H1 (cell line): ENCODE data around the gene CCL26. TPM values are rescaled to one million over a fixed set of nuclear protein-coding genes. Genes with fewer than 3 reads are reported as not detected.

ENCODE experiments used
- CTCF ChIA-PET: fragments of 300-600 bp; sonication (Branson Sonifier 250); formaldehyde crosslinking; loops from one replicate; lab custom pipeline; 2021; ENCODE audit not compliant: partially characterized antibody; lab: Charles Lee
- POLR2A ChIA-PET: fragments of 300-600 bp; sonication (Branson Sonifier 250); formaldehyde crosslinking; loops from one replicate; lab custom pipeline; 2021; ENCODE audit warnings: inconsistent platforms; ENCODE audit not compliant: partially characterized antibody; lab: Charles Lee
- DNase-seq, 2 experiments: peaks; one replicate each; pipeline versions ENCODE4 v3.0.0 to v3.0.0-alpha.2; 2010 to 2022; ENCODE audit warnings: low spot score in 2 of 2, low read depth in 1 of 2, mixed read lengths in 1 of 2
- FAIRE-seq: peaks from 2 replicates; lab custom pipeline; 2011; peaks lifted over from hg19 to GRCh38; lab: Jason Lieb, UNC
- H2AFZ ChIP-seq: 2 replicates; pipeline ENCODE4 v1.8.1; 2012; ENCODE audit warnings: low read length, inconsistent platforms
- H2AK5ac ChIP-seq: 2 replicates; pipeline ENCODE4 v1.6.1; 2013; ENCODE audit warnings: low read depth, low read length
- H2BK120ac ChIP-seq: replicated peaks from 2 replicates; pipeline ENCODE3; 2013; ENCODE audit warnings: low read depth, low read length, inconsistent platforms
- H2BK12ac ChIP-seq: 2 replicates; pipeline ENCODE4 v1.6.1; 2013; ENCODE audit warnings: low read depth, low read length
- H2BK15ac ChIP-seq: 2 replicates; pipeline ENCODE4 v1.6.1; 2013; ENCODE audit warnings: low read length
- H2BK20ac ChIP-seq: 2 replicates; pipeline ENCODE4 v1.6.1; 2013; ENCODE audit warnings: low read length
- H2BK5ac ChIP-seq: 2 replicates; pipeline ENCODE4 v1.6.1; 2013; ENCODE audit warnings: low read depth, low read length
- H3K14ac ChIP-seq: 2 replicates; pipeline ENCODE4 v1.6.1; 2013; ENCODE audit warnings: inconsistent platforms; ENCODE audit not compliant: insufficient read length
- H3K18ac ChIP-seq: 2 replicates; pipeline ENCODE4 v1.6.1; 2013; ENCODE audit warnings: low read length; ENCODE audit errors: extremely low read depth
- H3K23ac ChIP-seq: 2 replicates; pipeline ENCODE4 v1.6.1; 2013; ENCODE audit warnings: inconsistent platforms; ENCODE audit not compliant: insufficient read length
- H3K23me2 ChIP-seq: 2 replicates; pipeline ENCODE4 v1.6.1; 2013; ENCODE audit warnings: low read depth, low read length
- H3K27ac ChIP-seq: 2 replicates; pipeline ENCODE4 v1.6.1; 2011; ENCODE audit warnings: low read depth, low read length, inconsistent platforms
- H3K27me3 ChIP-seq, 4 experiments: replicated peaks in 1 of 4; 1 replicate in 1 of 4; 2 replicates in 3 of 4; pipeline versions ENCODE4 v1.6.1 to v1.8.1; 2011 to 2013; ENCODE audit warnings: low read length in 3 of 4, mild to moderate bottlenecking in 3 of 4, inconsistent platforms in 2 of 4, mixed read lengths in 2 of 4, moderate library complexity in 1 of 4; ENCODE audit not compliant: control insufficient read depth in 3 of 4, insufficient read depth in 3 of 4; ENCODE audit errors: extremely low read depth in 1 of 4
- H3K36me3 ChIP-seq, 4 experiments: 2 replicates each; pipeline versions ENCODE4 v1.6.1 to v1.8.1; 2011 to 2013; ENCODE audit warnings: mild to moderate bottlenecking in 4 of 4, low read length in 3 of 4, moderate library complexity in 2 of 4, control low read depth in 1 of 4, inconsistent platforms in 1 of 4; ENCODE audit not compliant: insufficient read depth in 4 of 4, control insufficient read depth in 2 of 4
- H3K4ac ChIP-seq: replicated peaks from 2 replicates; pipeline ENCODE3; 2013; ENCODE audit warnings: low read length, low read depth, mixed read lengths, inconsistent platforms; ENCODE audit not compliant: insufficient read length
- H3K4me1 ChIP-seq, 4 experiments: replicated peaks in 1 of 4; 1 replicate in 1 of 4; 2 replicates in 3 of 4; pipeline versions ENCODE4 v1.6.1 to v1.8.1; 2011 to 2013; ENCODE audit warnings: low read length in 3 of 4, inconsistent platforms in 2 of 4, mixed read lengths in 1 of 4; ENCODE audit not compliant: insufficient read depth in 4 of 4, control insufficient read depth in 3 of 4
- H3K4me2 ChIP-seq, 2 experiments: 2 replicates each; pipeline versions ENCODE4 v1.6.1 to v1.8.1; 2011 to 2013; ENCODE audit warnings: low read depth in 2 of 2, low read length in 2 of 2, control low read depth in 1 of 2, inconsistent platforms in 1 of 2, mild to moderate bottlenecking in 1 of 2; ENCODE audit not compliant: insufficient read depth in 1 of 2
- H3K4me3 ChIP-seq, 4 experiments: fragments of 200-600, 300-600 bp in 1 of 4; sonication (generic), shearing (Covaris generic), sonication (Bioruptor Twin) in 1 of 4; 2 replicates each; pipeline versions ENCODE4 v1.5.1 to v1.8.1; 2011 to 2016; ENCODE audit warnings: low read length in 4 of 4, low read depth in 3 of 4, control low read depth in 2 of 4, inconsistent platforms in 2 of 4, mild to moderate bottlenecking in 2 of 4, mixed read lengths in 1 of 4, moderate library complexity in 1 of 4; ENCODE audit not compliant: insufficient read depth in 2 of 4; ENCODE audit errors: extremely low read depth in 1 of 4
- H3K56ac ChIP-seq: replicated peaks from 2 replicates; pipeline ENCODE3; 2013; ENCODE audit warnings: low read depth, mild to moderate bottlenecking, mixed read lengths, low read length, inconsistent platforms; ENCODE audit not compliant: insufficient read length
- H3K79me1 ChIP-seq: 2 replicates; pipeline ENCODE4 v1.6.1; 2013; ENCODE audit warnings: low read depth, low read length, control low read depth
- H3K79me2 ChIP-seq, 2 experiments: 2 replicates each; pipeline versions ENCODE4 v1.6.1 to v1.8.1; 2012 to 2013; ENCODE audit warnings: low read length in 2 of 2, mild to moderate bottlenecking in 2 of 2, inconsistent platforms in 1 of 2; ENCODE audit not compliant: insufficient read depth in 2 of 2, control insufficient read depth in 1 of 2
- H3K9ac ChIP-seq, 4 experiments: replicated peaks in 1 of 4; 1 replicate in 1 of 4; 2 replicates in 3 of 4; pipeline versions ENCODE4 v1.6.1 to v1.8.1; 2011 to 2013; ENCODE audit warnings: low read depth in 3 of 4, low read length in 3 of 4, control low read depth in 2 of 4, mild to moderate bottlenecking in 2 of 4, moderate library complexity in 2 of 4, inconsistent platforms in 1 of 4; ENCODE audit errors: extremely low read depth in 1 of 4
- H3K9me3 ChIP-seq, 2 experiments: 2 replicates each; pipeline versions ENCODE4 v1.6.1 to v1.8.1; 2012 to 2013; ENCODE audit warnings: mild to moderate bottlenecking in 2 of 2, moderate library complexity in 2 of 2, control low read depth in 1 of 2, inconsistent platforms in 1 of 2, low read depth in 1 of 2, low read length in 1 of 2, mixed read lengths in 1 of 2; ENCODE audit not compliant: insufficient read depth in 2 of 2
- H4K20me1 ChIP-seq, 2 experiments: replicated peaks in 1 of 2; 2 replicates each; pipeline versions ENCODE3 to v1.8.1; 2011 to 2013; ENCODE audit warnings: inconsistent platforms in 2 of 2, low read length in 2 of 2, mild to moderate bottlenecking in 1 of 2; ENCODE audit not compliant: insufficient read depth in 2 of 2, control insufficient read depth in 1 of 2
- H4K5ac ChIP-seq: 2 replicates; pipeline ENCODE4 v1.6.1; 2013; ENCODE audit warnings: low read length, low read depth, mixed read lengths, inconsistent platforms; ENCODE audit not compliant: insufficient read length
- H4K8ac ChIP-seq: 2 replicates; pipeline ENCODE4 v1.8.0; 2013; ENCODE audit warnings: mild to moderate bottlenecking, moderate library complexity, low read length, inconsistent platforms; ENCODE audit not compliant: insufficient read depth; ENCODE audit errors: extremely low read depth
- H4K91ac ChIP-seq: replicated peaks from 2 replicates; pipeline ENCODE3; 2013; ENCODE audit warnings: low read length, mixed read lengths, inconsistent platforms; ENCODE audit not compliant: insufficient read length
- ASH2L ChIP-seq: fragments of 200-600, 300-600 bp; sonication (generic); IDR thresholded peaks from one replicate; pipeline ENCODE4 v1.7.1; 2017; ENCODE audit warnings: low read length
- BCL11A ChIP-seq, 2 experiments: IDR thresholded peaks; one replicate each; pipeline ENCODE4 v1.6.1; 2011; ENCODE audit warnings: low read depth in 2 of 2, low read length in 2 of 2, mild to moderate bottlenecking in 2 of 2
- BRCA1 ChIP-seq: IDR thresholded peaks from 2 replicates; pipeline ENCODE4 v1.6.1; 2012; ENCODE audit warnings: low read depth, low read length, improper control_type of control experiment
- CEBPB ChIP-seq: IDR thresholded peaks from 2 replicates; pipeline ENCODE4 v1.6.1; 2012; ENCODE audit warnings: low read depth, low read length
- EP300 ChIP-seq, 2 experiments: IDR thresholded peaks; 1 replicate in 1 of 2; 2 replicates in 1 of 2; pipeline ENCODE4 v1.6.1; 2011 to 2012; ENCODE audit warnings: low read depth in 2 of 2, low read length in 2 of 2, mild to moderate bottlenecking in 2 of 2, borderline replicate concordance in 1 of 2, inconsistent platforms in 1 of 2, moderate library complexity in 1 of 2
- NANOG ChIP-seq: IDR thresholded peaks from 2 replicates; pipeline ENCODE4 v1.6.1; 2011; ENCODE audit warnings: low read length, low read depth, mild to moderate bottlenecking, inconsistent platforms; ENCODE audit not compliant: insufficient read depth, poor library complexity, severe bottlenecking
- NRF1 ChIP-seq: IDR thresholded peaks from 2 replicates; pipeline ENCODE4 v1.6.1; 2011; ENCODE audit warnings: mild to moderate bottlenecking, low read depth, low read length, improper control_type of control experiment
- SIX5 ChIP-seq: IDR thresholded peaks from 2 replicates; pipeline ENCODE4 v1.6.1; 2011; ENCODE audit warnings: mild to moderate bottlenecking, low read depth, low read length
- SP1 ChIP-seq: IDR thresholded peaks from 2 replicates; pipeline ENCODE4 v1.6.1; 2011; ENCODE audit warnings: low read depth, low read length
- WGBS, 2 experiments: shearing (Covaris generic) in 1 of 2; methylation state at CpG; one replicate each; pipeline versions ENCODE4 v1.1.6 to v1.1.7; 2013 to 2015; ENCODE audit warnings: low lambda C conversion rate in 2 of 2, mixed read lengths in 2 of 2, inconsistent platforms in 1 of 2, low coverage in 1 of 2, missing lambda C conversion rate in 1 of 2; ENCODE audit not compliant: insufficient replicate concordance in 2 of 2, insufficient coverage in 1 of 2, insufficient read length in 1 of 2; ENCODE audit errors: extremely low coverage in 1 of 2, missing lambda C conversion rate in 1 of 2; 5-methylcytosine and 5-hydroxymethylcytosine counted together
- long read RNA-seq, 2 experiments: library from RNA in 1 of 2; library from capped mRNA in 1 of 2; stranded (forward); transcript quantifications; one replicate each; pipeline ENCODE4 v2.0.0, GENCODE V29; 2021; ENCODE audit warnings: inconsistent platforms in 1 of 2
- polyA minus RNA-seq, 3 experiments: library from RNA; depleted of rRNA, polyadenylated mRNA; stranded (reverse); fragments of >200 nt; gene quantifications; 1 replicate in 2 of 3; 2 replicates in 1 of 3; pipeline ENCODE4 v1.2.3, GENCODE V29; 2011
- polyA plus RNA-seq, 7 experiments: library from polyadenylated mRNA; depleted of rRNA in 3 of 7; stranded (reverse) in 5 of 7; unstranded in 2 of 7; fragments of >200 nt in 5 of 7; fragments of 200-250 nt in 2 of 7; gene quantifications; 1 replicate in 5 of 7; 2 replicates in 1 of 7; 4 replicates in 1 of 7; pipeline versions ENCODE4 v1.2.1 to v1.2.3, GENCODE V29; 2011 to 2013; ENCODE audit warnings: missing spikeins in 2 of 7, mixed read lengths in 2 of 7
- total RNA-seq: library from RNA; stranded (reverse); fragmentation: NEBNext Ultra II Directional; extraction: Animal tissue kit (Norgen Biotek cat#: 25700); gene quantifications from 2 replicates; pipeline ENCODE4 v1.2.1, GENCODE V29; 2021

CCL26 gene
- 14.8 and 14.9 TPM in 2 replicates for total RNA-seq
- 5.4 and 8.7 TPM in 2 replicates for polyA plus RNA-seq (2011; rRNA removed)
- polyA plus RNA-seq (2011; cell fraction: cytosol; rRNA removed), result 4.8 TPM
- 9.3 TPM for polyA plus RNA-seq (2011; cell fraction: nucleus; rRNA removed)
- 14.6 to 19.9 TPM (median 17.0 TPM) in 4 replicates for polyA plus RNA-seq (2012, experiment 1 of 2)
- polyA plus RNA-seq (2012, experiment 2 of 2), result 44.7 TPM
- 70.5 TPM for polyA plus RNA-seq (2013, experiment 1 of 2)
- polyA plus RNA-seq (2013, experiment 2 of 2), result 86.8 TPM
- polyA minus RNA-seq (2011; rRNA and poly(A)+ RNA removed), result 3.2 and 3.3 TPM in 2 replicates
- 7.8 TPM for polyA minus RNA-seq (2011; cell fraction: cytosol; rRNA and poly(A)+ RNA removed)
- polyA minus RNA-seq (2011; cell fraction: nucleus; rRNA and poly(A)+ RNA removed), result 1.6 TPM
- long read RNA-seq, experiment 1, partial matches to known transcripts, result 0 of 11 reads
- long read RNA-seq, experiment 1, other reads (novel, unspliced or antisense), result 11 of 11 reads
- long read RNA-seq, experiment 2, partial matches to known transcripts, result 0 of 3 reads
- long read RNA-seq, experiment 2, other reads (novel, unspliced or antisense), result 3 of 3 reads

GRCh38 chr7:75772081-75773077 lies at the start of gene CCL26:
TSS of gene CCL26 (minus strand) at chr7:75772211. CDS start at chr7:75772176, 35 bp downstream.
- no peak within 1 kb of the TSS for H2BK15ac ChIP-seq
- POLR2A ChIA-PET, result interaction anchor here (1.0 kb wide), 1 partner anchor 28 kb away, joined by 3 read pairs; no protein-coding TSS in a partner anchor
- no peak within 1 kb of the TSS for H2AFZ ChIP-seq
- TF ChIP-seq BCL11A (IDR thresholded peaks at IDR 0.05; ENCODE audit: low read depth in 2 of 2, low read length in 2 of 2) (no peak), ASH2L (no peak), SIX5 (no peak), NANOG (no peak), SP1 (no peak), BRCA1 (no peak), NRF1 (no peak), CEBPB (no peak), EP300 (IDR thresholded peaks at IDR 0.05; ENCODE audit: borderline replicate concordance in 1 of 2, low read depth in 2 of 2, low read length in 2 of 2) (no peak)

More at GRCh38 chr7:75772081-75773077, at the start of gene CCL26:
- no peak within 1 kb of the TSS for H2AK5ac ChIP-seq
- H4K91ac ChIP-seq, result no peak within 1 kb of the TSS
- no peak for FAIRE-seq
- no peak within 1 kb of the TSS for H3K4me3 ChIP-seq
- H3K79me2 ChIP-seq, result no peaks in the 10 kb centered on the region
- H3K23me2 ChIP-seq, result no peaks in the 10 kb centered on the region
- H3K27me3 ChIP-seq, result no peaks in the 10 kb centered on the region
- no peak within 1 kb of the TSS for H3K56ac ChIP-seq
- H3K4ac ChIP-seq, result no peak within 1 kb of the TSS
- H3K4me1 ChIP-seq, result peaks cover 0 to 3% (median 0%) of the 10 kb centered on the region in 4 experiments; a peak in 2 of 7 replicates
- H3K36me3 ChIP-seq, result no peaks in the 10 kb centered on the region
- 83% methylated on average over 9 of the region's 9 CpGs; no CpG with 5 or more reads in 1 of the 2 experiments for WGBS, 2 experiments
- no peak within 1 kb of the TSS for H3K18ac ChIP-seq
- no peaks in the 10 kb centered on the region for H4K20me1 ChIP-seq
- no peaks in the 10 kb centered on the region for H3K9me3 ChIP-seq
- H2BK12ac ChIP-seq, result no peak within 1 kb of the TSS
- no peak within 1 kb of the TSS for H3K14ac ChIP-seq
- H3K9ac ChIP-seq, result no peak within 1 kb of the TSS
- no peak within 1 kb of the TSS for H3K4me2 ChIP-seq
- H2BK20ac ChIP-seq, result no peak within 1 kb of the TSS
- no peak for DNase-seq
- H2BK120ac ChIP-seq, result no peak within 1 kb of the TSS
- no peak within 1 kb of the TSS for H3K23ac ChIP-seq
- no peaks in the 10 kb centered on the region for H3K79me1 ChIP-seq
- H2BK5ac ChIP-seq, result no peak within 1 kb of the TSS
- no peak within 1 kb of the TSS for H4K5ac ChIP-seq
- H3K27ac ChIP-seq, result no peak within 1 kb of the TSS
- CTCF ChIA-PET, result interaction anchor here (1.6 to 2.8 kb wide), 2 partner anchors 10 to 30 kb away, joined by 3 to 16 read pairs; no protein-coding TSS in a partner anchor
- no peak within 1 kb of the TSS for H4K8ac ChIP-seq
